Esophagus squamous epithelium (tissue), 4 donors: Measurements from ENCODE around the gene CDKAL1.

Source experiments
- CTCF ChIP-seq, 6 experiments: fragments of 450-650 bp in 4 of 6; fragments of 200-600 bp in 2 of 6; sonication (generic) in 2 of 6; IDR thresholded peaks; one replicate each; pipeline ENCODE4 v1.5.1; 2016 to 2019; ENCODE audit warnings: antibody characterized with exemption in 6 of 6, mild to moderate bottlenecking in 4 of 6, moderate library complexity in 4 of 6
- POLR2A ChIP-seq, 4 donors: fragments of 450-650 bp; IDR thresholded peaks; one replicate each; pipeline ENCODE4 v1.6.1; 2017; ENCODE audit warnings: antibody characterized with exemption in 4 of 4, mild to moderate bottlenecking in 4 of 4, moderate library complexity in 3 of 4

GRCh38 chr6:20702366-20702765 lies 168.1 kb downstream of the CDKAL1 start:
- TF ChIP-seq CTCF (IDR thresholded peaks at IDR 0.05) (no peak), POLR2A (IDR thresholded peaks at IDR 0.05) (no peak)
